Activated CD8-positive, alpha-beta memory T cell treated with anti-CD3 and anti-CD28 coated beads, Interleukin-2, amount 50 U/mL, for 1 hour (primary cell): ENCODE results near the gene SEH1L.
"Not testable (repeated sequence)": the region's sequence is repeated elsewhere in the genome, so short reads cannot be mapped to it uniquely, and the experiment has no call there.

Experiments used
- DNase-seq: peaks from one replicate; pipeline ENCODE4 v3.0.0-alpha.2; 2020; ENCODE audit errors: extremely low read depth

Gene SEH1L

DNA sequence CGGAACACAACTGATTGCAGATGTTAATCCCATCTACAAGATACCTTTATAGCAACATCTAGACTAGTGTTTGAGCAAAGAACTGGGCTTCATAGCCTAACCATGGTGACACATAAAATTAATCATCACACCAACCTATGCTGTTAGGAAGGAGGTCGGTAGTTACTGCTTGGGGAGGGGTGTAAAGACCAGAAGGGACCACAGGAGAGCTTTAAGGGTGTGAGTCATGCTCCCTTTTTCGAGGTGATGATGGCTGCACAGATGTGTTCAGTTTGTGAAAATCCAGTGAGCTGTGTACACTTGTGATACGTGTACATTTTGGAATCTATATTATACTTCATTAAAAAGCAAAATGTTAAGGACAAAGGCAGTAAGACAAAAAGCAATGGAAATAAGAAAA lies 4.6 kb upstream of the SEH1L start:
- no peak for DNase-seq

DNA sequence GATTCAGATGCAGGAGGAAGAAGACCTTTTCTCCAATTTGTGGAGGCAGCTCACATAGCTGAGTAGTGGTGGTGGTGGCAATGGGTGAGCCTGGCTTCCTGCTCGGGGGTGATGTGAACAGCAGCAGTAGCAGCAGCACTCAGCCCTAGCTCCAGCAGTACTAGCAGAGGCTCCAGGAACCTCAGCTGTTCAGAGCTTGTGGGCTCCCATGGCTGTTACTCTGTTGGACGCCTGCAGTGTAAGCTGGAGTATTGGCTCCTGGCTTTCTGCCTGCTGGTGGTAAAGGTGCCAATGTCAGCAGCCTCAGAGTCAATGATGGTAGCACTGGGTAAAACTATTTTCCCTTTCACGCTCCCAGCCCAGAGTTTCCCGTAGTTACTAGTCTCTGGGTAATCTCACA lies 3.1 kb upstream of the SEH1L start:
- no peak for DNase-seq

DNA sequence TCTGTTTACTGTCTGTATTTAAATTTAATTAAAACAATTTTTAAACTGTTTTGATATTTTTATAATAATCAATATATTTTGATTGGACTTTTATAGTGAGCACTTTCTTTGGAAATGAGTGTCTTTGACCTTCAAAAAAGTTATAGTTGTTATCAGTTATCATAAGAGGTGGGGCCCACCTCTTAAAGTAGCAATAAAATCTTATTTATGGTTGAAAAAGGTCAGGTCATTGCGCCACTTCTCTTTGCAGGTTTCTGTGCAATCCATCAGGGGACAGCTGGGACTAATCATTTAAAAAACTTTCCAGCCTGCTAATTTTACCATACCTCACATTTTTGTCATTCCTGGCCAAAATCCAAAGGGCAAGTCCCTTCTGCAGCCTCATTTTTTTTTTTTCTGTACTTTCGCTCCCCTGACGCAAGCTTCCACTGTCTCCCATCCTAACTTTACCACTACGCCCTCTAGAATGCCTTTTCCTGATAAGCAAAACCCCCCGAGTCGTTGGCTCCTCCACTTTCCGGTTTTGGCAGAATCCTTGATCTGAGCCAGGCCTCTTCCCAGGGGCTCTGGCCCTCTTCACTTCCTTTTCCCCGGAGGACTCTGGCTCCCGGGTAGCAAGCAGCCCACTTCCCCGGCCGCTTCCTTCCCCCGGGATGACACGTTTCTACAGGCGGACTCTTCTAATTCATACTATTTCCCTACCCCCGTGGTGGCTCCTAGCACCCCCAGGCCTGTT lies 1.1 kb upstream of the SEH1L start:
- no peak for DNase-seq

DNA sequence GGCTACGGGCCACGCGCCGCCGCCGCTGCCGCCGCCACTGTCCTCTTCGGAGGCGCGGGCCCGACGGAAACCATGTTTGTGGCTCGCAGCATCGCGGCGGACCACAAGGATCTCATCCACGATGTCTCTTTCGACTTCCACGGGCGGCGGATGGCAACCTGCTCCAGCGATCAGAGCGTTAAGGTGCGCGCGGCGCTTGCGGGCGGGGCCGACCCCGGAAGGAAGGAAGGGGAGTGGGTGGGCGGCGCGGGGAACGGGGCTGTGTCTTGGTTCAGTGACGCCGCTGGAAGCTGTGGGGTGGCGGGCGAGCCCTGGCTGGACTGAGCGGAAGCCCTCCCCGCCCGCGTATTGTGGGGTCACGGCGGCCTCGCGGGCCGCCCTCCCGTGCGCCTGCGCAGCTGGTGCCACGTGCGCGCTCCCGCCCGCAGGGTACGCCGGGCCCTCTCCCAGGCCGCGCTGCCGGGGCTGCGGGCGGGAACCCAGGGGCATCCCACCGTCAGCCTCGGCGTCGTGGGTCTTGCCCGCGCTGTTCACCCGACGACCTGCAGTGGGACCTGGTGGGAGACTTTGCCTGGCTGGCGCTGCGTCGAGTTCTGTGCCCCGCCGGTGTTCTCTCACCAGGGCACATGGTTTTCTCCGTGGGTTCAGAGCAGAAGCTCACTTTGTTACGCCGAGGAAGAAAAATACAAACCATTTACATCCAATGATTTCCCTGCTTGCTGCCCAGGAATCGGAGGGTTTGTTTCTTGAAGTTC lies 416 bp downstream of the SEH1L start:
- DNase-seq: peak; percentile 97

DNA sequence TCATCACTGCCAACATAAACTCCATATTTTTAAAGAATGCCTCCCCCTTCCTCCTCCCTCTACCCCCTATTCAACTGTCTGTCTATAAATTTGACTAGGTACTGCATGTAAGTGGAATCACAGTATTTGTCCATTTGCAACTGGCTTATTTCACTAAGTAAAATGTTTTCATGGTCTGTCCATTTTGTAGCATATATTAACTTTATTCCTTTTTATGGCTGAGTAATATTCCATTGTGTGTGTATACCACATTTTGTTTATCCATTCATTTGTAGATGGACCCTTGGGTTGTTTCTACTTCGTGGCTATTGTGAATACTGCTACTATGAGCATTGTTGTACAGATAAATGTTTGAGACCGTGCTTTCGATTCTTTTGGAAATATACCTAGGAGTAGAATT lies 10.7 kb downstream of the SEH1L start:
- no peak for DNase-seq

DNA sequence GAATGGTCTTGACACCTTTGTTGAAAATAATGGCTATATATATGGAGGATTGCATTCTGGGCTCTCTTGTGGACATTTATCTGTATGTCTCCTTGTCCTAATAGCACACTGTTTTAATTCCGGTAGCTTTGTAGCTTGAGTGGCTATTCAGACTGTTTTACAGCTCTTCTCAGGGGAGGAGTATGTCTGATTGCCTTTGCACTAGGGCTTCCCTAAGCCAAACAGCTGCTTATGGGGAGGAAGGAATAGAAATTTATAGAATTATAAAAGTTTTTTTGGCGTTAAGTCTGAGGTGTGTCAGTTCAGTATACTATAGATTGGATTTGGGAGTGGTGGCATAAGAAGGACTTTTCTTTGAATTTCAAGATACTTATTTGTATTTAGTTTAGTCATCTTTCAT lies 12.6 kb downstream of the SEH1L start:
- DNase-seq: no peak

DNA sequence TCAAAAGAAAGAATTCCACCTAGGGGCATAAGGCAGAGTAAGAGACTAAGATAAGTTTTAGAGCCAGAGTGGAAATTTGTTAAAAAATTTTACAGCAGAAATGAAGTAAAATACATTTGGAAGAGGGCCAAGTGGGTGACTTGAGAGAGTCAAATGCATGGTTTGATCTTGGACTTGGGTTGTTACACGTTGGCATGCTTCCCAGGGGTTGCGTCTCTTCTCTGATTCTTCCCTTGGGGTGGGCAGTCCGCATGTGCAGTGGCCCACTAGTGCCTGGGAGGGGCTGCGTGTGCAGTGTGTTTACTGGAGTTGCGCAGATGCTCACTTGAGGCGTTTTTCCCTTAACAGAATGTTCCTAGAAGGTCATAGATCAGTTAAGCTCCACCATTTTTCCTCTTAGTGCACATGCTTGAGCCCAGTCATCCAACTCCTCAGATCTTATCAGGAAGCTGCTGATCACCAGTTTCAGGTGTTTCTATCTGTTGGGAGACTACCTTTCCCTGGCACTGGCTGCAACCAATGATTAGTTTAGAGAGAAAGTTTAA lies 13.1 kb downstream of the SEH1L start:
- no peak for DNase-seq

DNA sequence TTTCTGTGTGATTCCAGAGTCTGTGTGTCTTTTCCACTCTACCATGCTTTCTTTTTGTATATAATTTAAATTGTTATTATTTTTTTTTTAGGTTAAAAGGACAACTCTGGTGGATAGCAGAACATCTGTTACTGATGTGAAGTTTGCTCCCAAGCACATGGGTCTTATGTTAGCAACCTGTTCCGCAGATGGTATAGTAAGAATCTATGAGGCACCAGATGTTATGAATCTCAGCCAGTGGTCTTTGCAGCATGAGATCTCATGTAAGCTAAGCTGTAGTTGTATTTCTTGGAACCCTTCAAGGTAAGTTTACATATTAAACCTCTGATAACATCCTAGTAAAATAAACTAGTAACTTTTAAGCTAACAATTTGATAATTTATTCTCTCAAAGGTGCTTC lies 15.3 kb downstream of the SEH1L start:
- no peak for DNase-seq

DNA sequence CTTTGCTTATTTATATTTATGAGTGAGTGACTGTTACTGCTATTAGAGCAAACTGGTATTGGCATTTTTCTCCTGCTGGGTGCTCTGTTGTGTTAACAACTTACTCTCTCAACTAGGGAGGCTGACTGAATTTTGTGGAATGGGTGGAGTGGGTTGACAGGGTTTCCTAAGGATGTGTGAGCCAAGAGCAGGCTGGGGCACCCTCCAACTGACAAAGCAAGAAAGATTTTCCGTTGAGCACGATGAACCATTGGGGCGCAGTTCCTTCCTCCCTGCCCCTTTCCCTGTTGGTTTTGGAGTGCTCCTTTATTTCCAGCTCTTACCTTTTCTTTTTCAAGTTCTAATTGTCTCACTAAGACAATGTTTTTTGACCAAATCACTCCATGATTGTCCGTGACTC lies 20.3 kb downstream of the SEH1L start:
- DNase-seq: no peak

DNA sequence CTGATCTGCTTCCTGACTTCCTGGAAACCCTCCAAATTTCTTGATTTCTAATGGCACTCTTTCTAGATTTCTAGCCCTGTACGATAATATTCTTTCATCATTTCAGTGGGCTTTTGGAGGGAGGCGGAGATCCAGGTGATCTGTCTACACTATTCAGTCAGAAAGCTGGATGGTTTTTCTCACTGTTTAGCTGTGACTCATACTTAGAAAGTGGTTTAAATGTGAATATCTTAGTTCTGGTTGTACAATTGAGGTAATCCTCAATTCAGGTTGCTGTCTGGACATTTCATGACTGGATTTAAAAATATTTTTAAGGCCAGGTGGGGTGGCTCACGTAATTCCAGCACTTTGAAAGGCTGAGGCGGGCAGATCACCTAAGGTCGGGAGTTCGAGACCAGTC lies 20.8 kb downstream of the SEH1L start:
- DNase-seq: no peak

DNA sequence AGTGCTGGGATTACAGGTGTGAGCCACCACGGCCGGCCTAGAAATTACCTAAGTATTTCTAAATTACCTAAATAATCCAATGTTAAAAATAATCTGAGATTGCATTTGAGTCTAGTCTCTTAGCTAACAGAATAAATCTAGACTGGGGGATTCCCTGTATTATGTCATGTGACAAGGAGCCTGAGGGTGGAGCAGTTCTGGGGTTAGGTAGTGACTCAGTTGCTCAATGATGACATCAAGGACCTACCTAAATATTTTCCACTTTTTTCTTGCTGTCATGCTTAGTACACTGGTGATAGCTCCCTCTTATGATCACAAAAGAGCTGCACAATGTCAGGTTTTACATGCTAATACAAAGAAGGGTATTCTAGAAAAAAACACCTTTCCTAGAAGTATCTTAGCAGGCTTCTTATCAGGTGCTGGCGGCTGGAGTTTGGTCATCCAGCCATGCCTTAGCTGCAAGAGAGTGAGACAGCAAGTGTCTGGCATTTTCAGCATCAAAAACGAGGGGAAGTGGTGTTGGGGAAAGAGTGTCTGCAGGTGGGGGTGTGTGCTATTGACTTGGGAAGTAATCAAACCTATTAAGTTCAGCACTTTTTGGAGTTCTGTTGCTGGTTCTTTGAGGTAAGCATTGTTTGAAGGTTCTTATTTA lies 25.9 kb downstream of the SEH1L start:
- DNase-seq: no peak

DNA sequence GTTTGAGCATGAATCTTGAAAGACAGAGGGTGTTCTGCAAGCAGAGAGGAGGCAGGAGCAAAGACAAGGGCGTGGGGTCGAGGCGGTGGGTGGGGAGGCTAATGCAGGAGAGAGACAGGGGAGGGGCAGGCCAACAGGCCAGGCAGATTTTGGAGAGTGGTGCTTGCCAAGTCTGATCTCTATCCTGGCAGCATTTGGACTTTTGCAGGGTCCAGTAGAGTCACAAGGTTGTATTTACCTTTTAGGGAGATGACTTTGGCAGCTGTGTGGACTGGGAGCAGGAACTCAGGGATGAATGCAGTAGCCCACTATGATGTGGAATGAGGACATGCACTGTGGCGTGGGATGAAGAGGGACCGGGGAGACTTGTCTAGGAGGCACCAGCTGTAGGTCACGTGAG lies 27.7 kb downstream of the SEH1L start:
- no peak for DNase-seq

DNA sequence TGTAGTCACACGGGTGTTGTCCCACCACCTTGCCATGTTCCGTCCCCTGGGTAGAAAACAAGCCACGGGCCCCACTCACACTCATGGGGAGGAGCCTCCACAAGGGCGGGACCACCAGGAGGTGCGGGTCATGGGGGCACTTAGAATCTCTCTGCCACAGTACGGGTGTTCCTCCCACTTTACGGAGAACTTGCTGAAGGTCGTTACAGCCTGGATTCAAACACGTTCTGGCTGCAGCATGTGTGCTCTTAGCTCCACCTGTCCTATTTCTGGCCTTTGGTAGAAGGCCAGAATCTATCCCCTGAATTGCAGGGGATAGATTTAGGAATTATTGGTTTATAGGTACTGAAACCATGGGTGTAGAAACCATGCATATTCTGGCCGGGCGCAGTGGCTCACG lies 28.5 kb downstream of the SEH1L start:
- DNase-seq: no peak

DNA sequence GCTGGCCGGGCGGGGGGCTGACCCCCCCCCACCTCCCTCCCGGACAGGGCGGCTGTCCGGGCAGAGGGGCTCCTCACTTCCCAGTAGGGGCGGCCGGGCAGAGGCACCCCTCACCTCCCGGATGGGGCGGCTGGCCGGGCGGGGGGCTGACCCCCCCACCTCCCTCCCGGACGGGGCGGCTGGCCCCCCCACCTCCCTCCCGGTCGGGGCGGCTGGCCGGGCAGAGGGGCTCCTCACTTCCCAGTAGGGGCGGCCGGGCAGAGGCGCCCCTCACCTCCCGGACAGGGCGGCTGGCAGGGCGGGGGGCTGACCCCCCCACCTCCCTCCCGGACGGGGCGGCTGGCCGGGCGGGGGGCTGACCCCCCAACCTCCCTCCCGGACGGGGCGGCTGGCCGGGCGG lies 32.3 kb downstream of the SEH1L start:
- DNase-seq: not testable (repeated sequence)

DNA sequence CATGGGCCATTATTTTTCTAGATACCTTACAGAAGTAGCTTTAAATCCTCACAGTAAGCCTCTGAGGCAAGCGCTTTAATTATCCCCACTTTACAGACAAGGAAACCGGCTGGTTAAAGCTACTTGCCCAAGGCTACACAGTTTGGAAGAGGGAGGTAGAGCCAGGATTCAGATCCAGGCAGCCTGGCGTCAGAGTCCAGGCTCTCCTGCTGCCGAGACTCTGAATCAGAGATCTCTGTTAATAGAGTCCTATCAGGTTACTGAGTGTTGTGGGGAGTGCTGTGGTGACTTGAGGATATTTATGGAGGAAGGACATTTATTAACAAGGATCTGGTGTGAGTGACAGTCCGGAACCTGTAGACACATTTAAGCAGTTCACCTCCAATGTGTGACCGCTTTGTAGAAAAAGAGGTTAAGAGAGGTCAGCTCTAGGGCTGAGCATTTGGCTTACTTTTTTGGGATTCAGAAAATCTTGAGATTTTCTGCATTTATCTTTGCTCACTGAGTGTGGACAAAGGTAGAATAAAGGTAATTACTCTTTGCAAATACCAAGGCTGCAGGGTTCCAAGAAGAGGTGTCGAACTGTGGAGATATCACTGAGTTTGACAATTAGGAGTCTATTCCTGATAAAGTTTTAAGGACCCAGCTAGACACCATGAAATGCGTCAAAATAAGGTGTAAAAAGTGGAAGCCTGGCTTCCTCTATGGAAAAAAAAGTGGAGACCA lies 41.7 kb downstream of the SEH1L start:
- DNase-seq: no peak

DNA sequence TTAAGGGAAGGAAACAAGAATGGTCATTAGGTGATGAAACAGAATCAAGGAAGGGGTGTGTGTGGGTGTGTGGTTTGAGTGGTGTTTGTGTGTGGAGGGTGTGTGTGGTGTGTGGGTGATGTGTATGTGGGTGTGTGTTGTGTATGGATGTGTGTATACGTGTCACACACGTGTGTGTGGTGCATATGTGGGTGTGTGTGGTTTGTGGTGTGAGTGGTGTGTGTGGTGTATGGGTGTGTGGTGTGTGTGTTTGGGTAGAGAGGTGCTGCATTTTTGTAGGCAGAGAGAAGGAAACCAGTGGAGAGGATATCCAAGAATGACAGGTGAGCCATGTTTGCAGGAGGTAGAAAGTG lies 42.3 kb downstream of the SEH1L start:
- DNase-seq: no peak

DNA sequence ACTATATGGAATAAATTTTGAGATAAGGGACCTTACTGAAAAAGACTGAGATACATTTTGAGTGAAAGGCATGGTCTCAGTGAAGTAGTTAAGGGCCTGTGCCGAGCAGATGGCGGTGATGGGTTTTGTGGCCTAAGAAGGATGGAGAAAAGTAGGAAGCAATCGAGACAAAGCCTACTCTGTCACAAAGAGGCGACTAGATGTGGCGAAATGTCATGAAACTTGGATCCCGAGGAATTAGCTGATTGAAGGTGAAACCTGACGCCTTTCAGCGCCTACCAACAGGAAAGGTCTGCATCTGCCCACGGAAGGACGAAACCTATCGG lies 42.8 kb downstream of the SEH1L start:
- no peak for DNase-seq

DNA sequence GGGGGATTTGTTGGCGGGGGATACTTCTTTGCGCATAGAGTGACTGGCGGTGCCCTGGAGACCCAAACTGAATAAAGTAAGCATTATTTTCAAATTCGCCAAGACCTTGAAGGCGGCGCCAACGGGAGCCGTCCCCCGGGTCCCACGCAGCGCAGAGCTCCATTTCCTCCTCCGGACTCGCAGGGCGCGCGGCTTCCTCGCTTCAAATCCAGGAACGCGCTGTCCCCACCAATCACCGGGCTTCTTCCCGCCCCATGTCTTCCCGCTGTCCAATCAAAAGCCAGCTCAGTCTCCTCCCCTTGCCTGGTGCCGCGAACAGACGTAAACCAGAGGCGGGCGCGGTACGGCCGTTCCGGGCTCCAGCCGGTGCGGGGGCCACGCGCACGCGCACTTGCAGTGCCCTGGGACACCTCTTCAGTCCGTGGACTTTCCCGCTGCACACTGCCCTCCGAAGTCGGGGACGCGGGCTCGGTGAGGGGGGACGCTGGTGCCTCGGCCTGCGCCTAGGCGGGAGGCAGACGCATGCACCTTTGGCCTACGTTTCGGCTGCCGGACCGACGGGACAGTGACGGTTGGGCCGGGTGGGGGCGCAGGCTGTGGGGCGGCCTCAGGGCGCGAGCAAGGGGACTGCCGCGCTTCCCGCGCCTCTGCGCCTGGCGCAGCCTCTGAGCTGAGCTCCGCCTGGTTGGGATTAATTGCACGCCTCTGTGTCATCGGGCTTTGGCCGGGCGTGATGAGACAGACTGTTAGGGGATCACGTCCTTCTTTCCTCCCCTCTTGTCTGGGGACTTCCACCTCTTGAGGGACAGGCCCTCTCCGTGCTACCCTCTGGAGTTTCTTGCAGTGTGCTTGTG lies 43.4 kb downstream of the SEH1L start, which contains the start of gene CEP192:
TSS of gene CEP192 (plus strand) at position 396 of the 854 bp plus-strand sequence. CDS start 8,063 bp downstream, outside the sequence.
- DNase-seq: peak; percentile 95

DNA sequence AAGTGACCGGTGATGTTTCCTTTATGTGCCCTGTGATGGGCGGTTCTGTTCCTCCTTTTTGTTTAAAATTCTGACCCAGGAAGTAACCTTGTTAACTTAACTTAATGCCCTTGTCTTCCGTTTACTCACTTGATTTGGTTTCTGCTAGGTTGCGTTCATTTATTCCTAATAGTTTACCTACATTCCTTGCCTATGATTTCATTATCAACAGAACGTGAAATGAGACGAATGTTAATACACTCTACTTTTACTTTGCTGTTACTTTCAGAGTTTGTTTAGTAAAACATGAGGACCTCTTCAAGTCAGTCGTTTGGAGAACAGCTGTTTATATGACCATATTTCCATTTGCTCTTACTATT lies 44.0 kb downstream of the SEH1L start:
- no peak for DNase-seq

DNA sequence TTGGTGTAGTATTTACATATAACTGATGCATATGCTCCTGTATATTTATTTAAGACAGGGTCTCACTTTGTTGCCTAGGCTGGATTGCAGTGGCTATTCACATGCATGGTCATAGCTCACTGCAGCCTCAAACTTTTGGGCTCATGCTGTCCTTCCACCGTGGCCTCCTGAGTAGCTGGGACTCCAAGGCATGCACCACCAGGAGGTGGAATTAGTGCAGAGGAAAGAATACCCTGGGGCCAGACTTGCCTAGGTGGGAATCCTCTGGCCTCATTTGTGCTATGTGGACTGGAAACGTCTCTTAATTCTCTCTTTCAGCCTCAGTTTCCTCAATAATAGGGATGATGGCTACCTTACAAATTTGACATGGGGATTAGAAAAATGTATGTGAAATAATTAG lies 45.6 kb downstream of the SEH1L start:
- no peak for DNase-seq

DNA sequence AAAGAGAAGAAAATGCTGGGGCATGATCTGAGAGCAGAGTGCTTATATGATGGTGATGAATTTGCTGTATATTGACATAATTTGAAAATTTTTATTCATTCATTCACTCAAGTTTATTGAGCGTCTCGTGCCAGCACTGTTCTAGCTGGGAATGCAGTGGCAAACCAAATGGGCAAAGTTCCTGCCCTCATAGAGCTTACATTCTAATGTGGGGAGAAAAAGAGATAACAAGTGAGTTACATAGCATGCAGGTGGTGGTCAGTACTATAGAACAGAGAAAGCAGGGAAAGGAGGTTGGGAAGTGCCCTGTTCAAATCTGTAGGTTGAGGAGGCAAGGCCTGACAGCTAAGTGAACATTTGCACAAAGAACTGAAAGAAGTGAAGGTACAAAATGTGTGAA lies 47.6 kb downstream of the SEH1L start:
- DNase-seq: no peak
